22Rv1 (cell line): Measurements from ENCODE around the gene COX19.
"Not testable (repeated sequence)": the region's sequence is repeated elsewhere in the genome, so short reads cannot be mapped to it uniquely, and the experiment has no call there.

Source experiments
- H3K27ac ChIP-seq: fragments of 450-650 bp; 2 replicates; pipeline ENCODE4 v1.5.1; 2017
- ZFX ChIP-seq: fragments of 450-650 bp; IDR thresholded peaks from 2 replicates; pipeline ENCODE4 v1.6.1; 2017; ENCODE audit warnings: antibody characterized with exemption, borderline replicate concordance
- TF ChIP-seq, protein P1 (sequence below): fragments of 450-650 bp; IDR thresholded peaks from 2 replicates; pipeline ENCODE4 v1.5.1; 2017; ENCODE audit warnings: mild to moderate bottlenecking

Gene COX19

DNA sequence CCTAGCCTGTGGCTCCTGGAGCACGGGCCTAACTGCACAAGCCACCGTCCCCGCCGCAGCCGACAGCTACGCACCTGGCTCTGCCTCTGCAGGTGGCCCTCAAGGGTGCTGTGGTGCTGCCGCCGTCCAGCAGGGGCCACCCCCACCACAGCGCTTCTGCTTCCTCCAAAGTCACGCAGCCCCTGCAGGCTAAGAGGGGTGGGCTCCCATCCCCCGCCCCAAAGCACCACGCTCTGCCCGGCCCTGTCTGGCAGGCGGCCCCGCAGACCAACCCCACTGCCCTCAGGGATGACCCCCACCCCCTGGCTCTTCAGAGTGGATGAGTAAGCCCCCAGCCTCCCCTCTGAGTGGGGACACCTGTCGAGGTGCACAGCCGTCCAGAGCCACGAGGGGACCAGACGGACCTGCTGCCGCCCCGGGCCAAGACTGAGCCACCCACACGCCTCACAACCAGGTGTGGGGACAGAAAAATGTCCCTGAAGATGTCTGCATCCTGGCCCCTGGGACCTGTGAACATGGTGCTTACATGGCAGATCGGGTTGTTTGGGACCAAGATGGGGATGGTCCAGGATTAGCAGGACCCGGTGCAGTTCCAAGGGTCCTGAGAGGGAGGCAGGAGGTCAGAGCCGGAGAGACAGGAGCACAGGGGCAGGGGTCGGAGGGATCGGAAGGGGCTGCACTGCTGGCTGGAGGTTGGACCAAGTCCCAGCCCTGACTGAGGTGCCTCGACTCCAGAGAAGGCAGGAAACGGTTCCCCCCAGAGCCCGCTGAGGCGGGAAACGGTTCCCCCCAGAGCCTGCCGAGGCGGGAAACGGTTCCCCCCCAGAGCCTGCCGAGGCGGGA is 11.9 kb downstream of the COX19 start:
- TF ChIP-seq, protein P1, sequence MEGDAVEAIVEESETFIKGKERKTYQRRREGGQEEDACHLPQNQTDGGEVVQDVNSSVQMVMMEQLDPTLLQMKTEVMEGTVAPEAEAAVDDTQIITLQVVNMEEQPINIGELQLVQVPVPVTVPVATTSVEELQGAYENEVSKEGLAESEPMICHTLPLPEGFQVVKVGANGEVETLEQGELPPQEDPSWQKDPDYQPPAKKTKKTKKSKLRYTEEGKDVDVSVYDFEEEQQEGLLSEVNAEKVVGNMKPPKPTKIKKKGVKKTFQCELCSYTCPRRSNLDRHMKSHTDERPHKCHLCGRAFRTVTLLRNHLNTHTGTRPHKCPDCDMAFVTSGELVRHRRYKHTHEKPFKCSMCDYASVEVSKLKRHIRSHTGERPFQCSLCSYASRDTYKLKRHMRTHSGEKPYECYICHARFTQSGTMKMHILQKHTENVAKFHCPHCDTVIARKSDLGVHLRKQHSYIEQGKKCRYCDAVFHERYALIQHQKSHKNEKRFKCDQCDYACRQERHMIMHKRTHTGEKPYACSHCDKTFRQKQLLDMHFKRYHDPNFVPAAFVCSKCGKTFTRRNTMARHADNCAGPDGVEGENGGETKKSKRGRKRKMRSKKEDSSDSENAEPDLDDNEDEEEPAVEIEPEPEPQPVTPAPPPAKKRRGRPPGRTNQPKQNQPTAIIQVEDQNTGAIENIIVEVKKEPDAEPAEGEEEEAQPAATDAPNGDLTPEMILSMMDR, result peak; percentile 18
- TF ChIP-seq ZFX, result no peak
- H3K27ac ChIP-seq, result no peak overlapping the region

DNA sequence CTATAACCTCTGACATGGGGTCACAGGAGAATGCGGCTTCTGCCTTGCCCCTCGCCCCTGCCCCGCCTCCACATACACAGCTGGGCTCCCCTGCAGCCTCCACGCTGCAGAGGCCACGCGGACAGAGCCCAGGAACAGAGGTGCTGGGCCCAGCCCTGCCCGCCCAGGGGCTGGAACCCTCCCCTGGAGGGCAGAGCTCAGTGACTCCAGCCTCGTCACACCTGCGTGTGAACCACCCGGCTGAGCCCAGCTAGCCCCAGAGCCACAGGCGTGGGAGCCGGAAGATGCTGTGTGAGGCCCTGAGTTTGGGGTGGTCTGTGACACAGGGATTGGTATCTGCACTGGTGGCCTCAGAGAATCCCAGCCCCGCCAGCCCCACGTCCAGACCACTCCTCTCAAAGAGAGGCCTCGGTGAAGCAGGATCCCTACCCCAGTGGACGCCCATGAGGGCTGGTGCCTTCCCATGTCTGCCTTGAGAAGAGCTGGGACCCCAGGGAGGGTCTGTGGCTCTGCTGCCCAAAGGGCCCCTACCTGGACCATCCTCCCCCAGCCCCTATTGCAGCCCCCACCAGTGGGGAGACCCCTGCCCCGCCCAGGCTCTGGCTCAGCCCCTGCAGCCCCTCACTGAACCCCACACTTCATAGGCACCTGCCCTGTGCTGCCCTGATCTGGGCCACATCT is 12.8 kb downstream of the COX19 start:
- no peak overlapping the region for H3K27ac ChIP-seq
- TF ChIP-seq ZFX, result no peak
- TF ChIP-seq, protein P1, result no peak

DNA sequence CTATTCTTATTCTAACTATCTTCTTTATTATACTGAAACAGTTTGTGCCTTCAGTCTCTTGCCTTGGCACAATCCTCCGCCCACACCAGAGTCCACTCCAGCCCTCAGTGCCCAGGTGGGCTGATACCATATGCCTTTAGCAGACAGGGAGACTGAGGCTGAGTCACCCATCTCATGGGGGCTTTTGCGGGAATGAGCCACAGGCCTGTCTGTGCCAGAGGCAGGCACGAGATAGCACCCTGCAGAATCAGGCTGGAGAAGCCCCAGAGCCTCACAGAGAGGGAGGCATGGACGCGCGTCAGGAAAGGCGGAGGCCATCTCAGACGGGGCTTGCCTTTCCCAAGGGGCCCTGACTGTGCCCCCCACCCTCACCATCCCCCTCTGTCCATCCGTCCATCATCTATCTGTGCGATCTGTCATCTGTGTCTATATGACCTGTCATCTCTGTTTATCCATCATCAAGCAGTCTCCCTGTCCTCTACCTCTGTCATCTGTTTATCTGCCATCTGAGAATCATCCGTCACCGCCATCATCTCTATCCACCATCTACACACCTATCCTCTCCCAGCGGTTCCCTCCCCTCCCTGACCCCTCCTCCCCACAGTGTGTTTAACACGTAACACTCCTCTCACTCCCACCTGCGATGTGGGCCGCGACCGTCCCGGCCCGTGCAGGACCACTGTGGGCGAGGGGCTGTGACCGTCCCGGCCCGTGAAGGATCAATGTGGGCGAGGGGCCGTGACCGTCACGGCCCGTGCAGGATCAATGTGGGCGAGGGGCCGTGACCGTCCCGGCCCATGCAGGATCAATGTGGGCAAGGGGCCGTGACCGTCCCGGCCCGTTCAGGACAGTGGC is 13.6 kb downstream of the COX19 start:
- TF ChIP-seq, protein P1, result no peak
- H3K27ac ChIP-seq, result no peak overlapping the region

DNA sequence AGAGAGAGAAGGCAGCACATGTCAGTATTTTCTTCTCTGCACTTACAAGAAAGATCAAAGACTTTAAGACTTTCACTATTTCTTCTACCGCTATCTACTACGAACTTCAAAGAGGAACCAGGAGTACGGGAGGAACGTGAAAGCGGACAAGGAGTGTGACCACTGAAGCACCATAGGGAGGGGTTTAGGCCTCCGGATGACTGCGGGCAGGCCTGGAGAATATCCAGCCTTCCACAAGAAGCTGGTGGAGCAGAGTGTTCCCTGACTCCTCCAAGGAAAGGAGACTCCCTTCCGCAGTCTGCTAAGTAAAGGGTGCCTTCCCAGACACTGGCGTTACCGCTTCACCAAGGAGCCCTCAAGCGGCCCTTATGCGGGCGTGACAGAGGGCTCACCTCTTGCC is 14.4 kb downstream of the COX19 start:
- not testable (repeated sequence) for H3K27ac ChIP-seq

DNA sequence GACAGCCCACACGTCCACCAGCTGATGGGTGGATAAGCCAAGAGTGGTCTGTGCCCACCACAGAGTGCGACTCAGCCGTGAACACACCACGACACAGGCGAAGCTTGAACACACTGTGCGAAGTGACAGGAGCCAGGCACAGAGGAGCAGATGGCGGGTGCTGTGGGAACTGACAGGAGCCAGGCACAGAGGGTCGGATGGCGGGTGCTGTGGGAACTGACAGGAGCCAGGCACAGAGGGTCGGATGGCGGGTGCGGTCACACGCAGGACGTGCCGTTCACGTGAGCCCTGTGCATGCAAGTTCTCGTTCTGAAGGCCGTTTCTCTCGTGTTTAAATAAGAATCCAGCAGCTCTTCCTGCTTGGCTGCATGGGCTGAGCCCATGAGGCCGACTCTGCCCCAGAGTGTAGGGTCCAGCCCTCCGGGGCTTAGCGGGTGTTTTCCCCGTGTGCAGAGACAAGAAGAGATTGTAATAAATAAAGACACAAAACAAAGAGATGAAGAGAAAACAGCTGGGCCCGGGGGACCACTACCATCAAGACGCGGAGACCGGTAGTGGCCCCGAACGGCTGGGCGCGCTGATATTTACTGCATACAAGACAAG is 15.0 kb downstream of the COX19 start:
- no peak overlapping the region for H3K27ac ChIP-seq
- TF ChIP-seq, protein P1, result no peak
- TF ChIP-seq ZFX, result no peak

DNA sequence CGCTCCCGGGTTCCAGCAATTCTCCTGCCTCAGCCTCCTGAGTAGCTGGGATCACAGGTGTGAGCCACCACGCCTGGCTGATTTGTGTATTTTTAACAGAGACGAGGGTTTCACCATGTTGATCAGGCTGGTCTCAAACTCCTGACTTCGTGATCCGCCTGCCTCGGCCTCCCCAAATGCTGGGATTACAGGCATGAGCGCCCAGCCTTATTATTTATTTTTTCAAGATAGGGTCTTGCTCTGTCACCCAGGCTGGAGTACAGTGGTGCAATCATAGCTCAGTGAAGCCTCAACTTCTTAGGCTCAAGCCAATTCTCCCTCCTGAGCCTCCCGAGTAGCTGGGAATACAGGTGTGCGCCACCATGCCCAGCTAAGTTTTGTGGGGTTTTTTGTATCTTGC is 15.6 kb downstream of the COX19 start:
- not testable (repeated sequence) for H3K27ac ChIP-seq

DNA sequence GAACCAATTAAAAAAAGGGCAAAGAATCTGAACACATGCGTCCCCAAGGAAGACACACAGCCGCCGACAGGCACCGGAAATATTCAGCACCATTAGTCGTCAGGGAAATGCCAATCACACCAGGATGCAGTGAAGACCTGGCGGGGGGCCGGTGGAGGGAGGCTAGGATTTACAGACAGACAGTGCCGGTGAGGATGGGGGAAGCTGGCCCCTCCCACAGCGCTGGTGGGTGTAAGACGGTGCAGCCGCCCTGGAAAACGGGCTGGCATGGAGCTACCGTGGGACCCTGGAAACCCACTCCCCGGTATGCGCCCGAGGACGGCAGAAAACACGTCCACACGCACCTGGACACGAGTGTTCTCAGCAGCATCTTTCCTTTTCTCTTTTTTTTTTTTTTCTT is 16.1 kb downstream of the COX19 start:
- no peak overlapping the region for H3K27ac ChIP-seq
- TF ChIP-seq, protein P1, result no peak
- TF ChIP-seq ZFX, result no peak
